HG03025 (cell line): ENCODE measurements around the gene CHAD.
"Not testable (repeated sequence)": the region's sequence is repeated elsewhere in the genome, so short reads cannot be mapped to it uniquely, and the experiment has no call there.

Source experiments
- ATAC-seq: cut with Tn5 transposase; IDR thresholded peaks from one replicate; pipeline ENCODE4 v1.9.1; 2021; ENCODE audit warnings: mild to moderate bottlenecking, moderate library complexity; ENCODE audit not compliant: unreplicated experiment, low FRiP score

CHAD gene

GRCh38 chr17:50475775-50476544 lies 7.3 kb upstream of the CHAD start:
- ATAC-seq = not testable (repeated sequence)

DNA sequence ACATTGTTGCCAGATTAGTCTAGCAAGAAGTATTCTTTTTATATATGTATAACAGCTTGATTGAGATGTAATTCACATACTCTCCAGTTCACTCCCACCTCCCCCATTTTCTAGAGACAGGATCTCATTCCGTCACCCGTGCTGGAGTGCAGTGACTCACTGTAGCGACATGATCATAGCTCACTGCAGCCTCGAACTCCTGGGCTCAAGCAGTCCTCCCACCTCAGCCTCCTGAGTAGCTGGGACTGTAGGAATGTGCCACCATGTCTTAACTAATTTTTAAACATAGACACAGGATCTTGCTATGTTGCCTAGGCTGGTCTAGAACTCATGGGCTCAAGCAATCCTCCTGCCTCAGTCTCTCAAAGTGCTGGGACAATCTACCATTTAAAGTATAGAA lies 6.7 kb upstream of the CHAD start:
- no peak for ATAC-seq

GRCh38 chr17:50474523-50474922 lies 5.8 kb upstream of the CHAD start:
- ATAC-seq = no peak

DNA sequence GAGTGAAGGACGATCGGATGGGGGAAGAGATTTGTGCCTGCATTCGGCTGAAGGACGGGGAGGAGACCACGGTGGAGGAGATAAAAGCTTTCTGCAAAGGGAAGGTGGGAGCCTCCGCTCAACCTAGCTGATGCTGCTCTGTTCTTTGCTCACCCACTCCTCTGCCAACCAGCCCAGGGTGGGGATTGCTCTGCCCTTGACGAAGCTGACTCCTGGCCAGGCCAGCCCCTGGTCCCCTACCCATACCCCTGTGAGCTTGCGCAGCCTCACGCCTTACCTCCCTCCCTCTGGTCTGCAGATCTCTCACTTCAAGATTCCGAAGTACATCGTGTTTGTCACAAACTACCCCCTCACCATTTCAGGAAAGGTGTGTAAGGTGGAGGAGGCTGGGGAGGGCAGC lies 5.2 kb upstream of the CHAD start:
- no peak for ATAC-seq

DNA sequence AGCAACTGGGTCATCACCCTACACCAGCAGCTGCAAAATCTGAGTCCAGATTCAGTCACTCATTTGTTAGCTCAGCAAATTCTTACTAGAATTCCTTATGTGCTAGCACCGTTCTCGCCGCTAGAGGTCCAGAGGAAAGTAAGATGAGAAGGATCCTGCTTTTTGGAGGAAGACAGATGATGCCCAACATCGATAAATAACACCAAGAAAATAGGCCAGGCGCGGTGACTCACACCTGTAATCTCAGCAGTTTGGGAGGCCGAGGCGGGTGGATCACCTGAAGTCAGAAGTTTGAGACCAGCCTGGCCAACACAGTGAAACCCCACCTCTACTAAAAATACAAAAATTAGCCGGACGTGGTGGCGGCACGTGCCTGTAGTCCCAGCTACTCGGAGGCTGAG lies 4.1 kb upstream of the CHAD start:
- ATAC-seq = not testable (repeated sequence)

GRCh38 chr17:50472286-50472685 lies 3.6 kb upstream of the CHAD start:
- no peak for ATAC-seq

DNA sequence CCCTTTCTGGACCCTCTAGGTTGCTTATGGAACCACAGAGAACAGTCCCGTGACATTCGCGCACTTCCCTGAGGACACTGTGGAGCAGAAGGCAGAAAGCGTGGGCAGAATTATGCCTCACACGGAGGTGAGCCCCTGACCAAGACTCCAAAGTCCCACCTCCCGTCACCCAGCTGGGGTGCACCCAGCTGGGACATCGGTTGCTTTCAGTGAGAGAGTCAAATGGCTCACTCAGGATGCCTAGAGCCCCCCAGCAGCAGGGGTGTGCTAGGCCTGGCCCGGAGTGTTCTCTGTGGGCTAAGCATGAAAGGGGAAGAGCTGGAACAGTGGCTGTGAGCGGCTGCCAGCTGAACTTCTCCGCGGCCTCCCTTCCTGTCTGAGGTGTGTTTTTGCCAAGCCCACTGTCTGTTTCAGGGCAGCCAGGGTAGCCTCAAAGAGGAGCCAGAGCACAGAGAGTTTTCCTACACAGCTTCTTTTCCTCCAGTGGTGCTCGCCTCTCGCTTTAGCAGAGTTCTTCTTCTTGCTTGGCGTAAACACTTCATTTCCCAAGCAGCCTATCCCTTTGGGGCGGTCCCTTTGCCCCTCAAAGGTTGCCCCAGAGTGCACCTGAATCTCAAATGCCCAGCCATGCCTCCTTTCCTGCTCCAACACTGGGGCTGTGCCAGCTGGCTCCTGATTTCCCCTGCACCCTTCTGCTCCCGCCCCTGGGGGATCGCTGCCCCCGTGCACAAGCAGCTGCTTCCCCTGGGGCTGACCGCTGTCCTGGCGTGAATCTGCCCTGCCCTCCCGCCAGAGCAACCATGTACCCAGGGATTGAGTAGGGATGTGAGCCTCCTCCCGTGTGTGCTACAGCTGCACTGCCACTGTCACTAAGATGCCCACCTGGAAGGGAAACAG lies 2.6 kb upstream of the CHAD start:
- ATAC-seq = no peak

DNA sequence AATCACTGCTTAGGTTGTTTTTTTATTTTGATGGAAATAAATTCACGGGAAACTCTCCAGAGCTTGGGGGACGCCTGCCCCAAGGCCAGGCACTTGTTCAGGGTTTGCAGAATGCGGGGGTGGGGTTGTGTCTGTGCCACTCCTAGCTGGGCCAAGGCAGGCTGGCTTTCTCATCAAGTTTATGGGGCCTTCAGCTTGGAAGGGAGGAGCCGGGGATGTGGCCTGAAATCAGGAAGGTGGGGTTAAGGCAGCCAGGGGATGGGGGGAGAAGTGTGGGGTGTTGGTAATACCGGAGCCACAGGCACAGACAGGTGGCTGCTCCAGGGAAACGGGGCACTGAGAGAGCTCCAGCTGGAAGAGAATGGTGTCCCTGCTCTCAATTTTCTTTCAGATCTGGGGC lies 1.7 kb upstream of the CHAD start:
- no peak for ATAC-seq

GRCh38 chr17:50469671-50470305 lies 1.1 kb upstream of the CHAD start:
- ATAC-seq = no peak

DNA sequence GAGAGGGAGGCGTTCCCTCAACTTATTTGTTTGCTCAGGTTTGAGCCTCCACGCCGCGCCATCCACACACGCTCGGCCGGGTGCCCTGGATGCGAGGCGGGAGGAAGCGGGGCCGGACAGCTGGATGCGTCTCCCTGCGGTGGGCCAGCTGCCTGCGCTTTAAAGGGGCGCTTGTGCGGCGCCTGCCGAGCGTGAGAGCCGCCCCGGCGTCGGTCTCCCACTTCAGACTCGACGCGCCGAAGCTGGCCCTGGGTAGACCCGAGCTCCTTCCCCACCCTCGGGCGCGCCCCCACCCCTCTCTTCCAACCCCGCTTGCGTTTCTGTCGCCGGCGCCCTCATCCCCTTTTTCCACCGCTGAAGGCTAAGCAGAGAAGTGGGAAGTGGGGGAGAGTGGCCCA lies 527 bp upstream of the CHAD start:
- ATAC-seq = no peak

DNA sequence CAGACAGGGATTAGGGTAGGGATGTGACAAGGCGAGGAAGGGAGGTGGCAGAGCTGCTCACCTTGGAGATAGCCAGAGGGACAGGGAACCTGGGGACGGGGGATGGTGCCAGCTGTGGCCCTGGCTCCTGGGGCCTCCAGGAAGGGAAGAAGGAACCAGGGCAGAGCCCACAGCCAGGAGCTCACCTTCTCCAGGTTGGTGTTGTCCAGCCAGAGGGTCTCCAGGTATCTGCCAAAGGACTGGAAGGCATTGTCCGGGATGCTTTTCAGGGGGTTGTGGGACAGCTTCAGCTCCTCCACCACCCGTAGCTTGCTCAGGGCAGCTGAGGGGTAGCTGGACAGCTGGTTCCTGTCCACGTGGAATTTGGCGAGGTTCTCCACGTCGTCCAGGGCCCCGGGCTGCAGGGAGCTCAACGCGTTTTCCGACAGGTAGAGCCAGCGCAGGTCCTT lies 801 bp downstream of the CHAD start:
- ATAC-seq = no peak

DNA sequence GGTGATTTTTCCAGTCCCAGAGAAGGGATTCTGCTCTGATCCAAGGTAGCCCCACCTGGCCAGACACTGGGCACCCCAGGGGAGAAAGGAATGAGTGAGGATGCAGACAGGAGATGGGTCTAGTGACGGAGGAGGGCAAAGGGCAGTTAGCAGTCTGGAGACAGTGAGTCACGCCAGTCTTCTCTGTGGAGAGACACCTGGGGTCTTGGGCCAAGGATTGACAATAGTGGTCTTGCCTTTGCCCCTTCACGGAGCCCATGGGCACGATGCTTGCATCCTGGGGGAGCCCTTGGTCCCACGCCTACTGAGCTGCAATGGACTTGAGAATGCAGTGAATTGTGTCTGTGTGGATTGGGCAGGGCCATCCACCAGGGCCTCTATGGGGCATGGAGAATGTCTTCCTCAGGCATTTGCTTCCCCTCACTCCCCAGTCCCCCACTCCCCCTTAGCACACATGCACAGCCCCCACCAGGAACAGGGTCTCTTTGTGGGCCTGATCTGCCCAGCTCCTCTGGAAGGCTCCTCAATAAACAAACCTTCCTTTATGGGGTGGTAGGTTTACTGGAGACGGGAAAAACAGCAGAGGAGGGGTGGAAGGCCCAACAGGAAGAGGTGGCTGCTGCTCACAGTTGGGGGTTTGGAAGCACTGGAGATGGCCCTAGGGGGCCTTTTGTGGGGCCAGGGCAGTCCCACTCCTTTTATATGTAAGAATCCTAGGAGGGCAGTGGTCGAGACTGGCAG lies 1.4 kb downstream of the CHAD start:
- no peak for ATAC-seq

DNA sequence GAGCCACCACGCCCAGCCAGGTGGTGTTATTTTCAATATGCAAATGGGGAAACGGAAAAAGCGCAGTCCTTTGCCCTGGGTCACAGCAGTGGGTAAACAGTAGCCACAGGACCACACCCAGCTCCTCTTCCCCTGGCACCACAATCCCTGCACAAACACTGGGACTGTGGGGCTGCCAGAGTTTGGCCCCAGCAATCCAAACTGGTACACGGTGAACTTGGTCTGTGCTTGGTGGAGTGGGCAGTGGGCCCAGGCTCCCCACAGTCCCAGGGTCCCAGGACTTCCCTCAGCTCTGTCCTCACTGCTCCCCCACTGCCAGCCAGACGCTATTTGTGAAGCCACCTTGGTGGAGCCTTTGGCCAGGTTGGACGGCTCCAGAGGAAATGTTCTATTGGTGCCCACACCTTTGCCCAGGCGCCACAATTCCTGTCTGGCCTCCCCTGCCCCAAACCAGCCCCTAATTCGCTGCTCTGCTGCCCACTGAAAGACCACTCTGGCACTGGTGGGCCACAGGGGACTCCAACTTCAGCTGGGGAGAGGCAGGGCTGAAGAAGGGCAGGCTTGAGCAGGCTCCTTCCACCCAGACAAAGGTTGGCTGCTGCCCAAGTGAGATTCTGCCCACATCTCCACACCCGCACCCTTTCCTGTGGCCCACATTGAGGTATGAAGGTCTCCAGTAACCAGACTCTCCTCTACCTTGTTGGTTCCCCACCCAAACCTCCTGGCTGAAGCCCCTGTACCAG lies 2.1 kb downstream of the CHAD start:
- no peak for ATAC-seq

DNA sequence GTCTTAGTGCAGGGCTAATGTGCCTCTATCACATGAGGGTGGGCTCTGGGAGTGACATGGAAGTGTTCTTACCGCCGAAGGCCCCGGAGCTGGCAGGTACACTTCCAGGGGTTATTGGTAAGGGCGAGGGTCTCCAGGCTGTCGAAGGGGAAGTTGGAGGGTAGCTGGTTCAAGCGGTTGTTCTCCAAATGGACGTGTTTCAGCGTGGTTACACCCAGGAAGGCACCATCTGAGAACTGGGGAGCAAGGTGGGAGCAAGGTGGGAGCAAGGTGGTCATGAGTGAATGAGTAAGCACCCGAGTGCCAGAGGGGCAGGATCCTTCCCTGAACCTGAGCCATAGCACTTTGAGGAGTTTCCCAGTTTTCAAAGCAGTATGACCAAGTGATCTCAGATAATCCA lies 3.0 kb downstream of the CHAD start:
- no peak for ATAC-seq

DNA sequence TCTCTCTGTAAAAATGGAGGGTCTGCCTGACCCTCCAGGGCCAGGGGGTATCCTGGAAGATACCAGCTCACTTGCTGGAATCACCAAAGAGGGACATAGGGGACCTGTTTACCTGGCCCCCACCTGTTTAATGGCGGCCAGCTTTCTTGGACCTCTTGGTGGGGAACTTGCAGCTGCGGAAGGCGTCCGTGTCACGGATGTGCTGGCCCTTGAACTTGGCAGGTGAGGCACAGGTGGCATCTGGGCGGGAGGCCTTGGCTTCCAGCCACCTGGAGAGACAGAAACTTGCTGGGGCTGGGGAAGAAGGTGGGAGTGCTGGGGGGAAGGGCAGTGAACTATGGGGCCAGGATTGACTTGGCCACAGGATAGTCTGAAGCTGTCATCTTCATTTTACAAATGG lies 3.5 kb downstream of the CHAD start:
- ATAC-seq = no peak

DNA sequence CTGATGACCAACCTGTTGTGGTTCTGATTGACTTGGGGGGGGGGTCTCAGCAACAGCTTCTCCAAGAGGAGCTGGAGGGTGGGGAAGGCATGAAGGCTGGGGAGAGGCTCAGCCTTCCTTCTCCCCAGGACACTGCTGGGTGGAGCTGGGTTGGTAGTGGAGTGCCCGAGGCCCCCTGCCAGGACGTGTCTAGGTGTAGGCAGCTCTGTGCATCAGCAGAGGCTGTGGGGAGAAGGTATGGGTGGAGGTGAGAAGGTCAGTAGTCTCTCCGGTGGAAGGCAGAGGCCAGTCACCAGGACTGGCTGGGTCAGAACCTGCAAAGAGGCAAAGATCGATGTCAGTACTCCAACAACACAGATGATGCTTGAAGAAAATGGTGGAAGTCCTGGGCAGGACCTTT lies 3.9 kb downstream of the CHAD start:
- no peak for ATAC-seq

- ATAC-seq = no peak
Observed at GRCh38 chr17:50464121-50464520, 4.6 kb downstream of the CHAD start.

DNA sequence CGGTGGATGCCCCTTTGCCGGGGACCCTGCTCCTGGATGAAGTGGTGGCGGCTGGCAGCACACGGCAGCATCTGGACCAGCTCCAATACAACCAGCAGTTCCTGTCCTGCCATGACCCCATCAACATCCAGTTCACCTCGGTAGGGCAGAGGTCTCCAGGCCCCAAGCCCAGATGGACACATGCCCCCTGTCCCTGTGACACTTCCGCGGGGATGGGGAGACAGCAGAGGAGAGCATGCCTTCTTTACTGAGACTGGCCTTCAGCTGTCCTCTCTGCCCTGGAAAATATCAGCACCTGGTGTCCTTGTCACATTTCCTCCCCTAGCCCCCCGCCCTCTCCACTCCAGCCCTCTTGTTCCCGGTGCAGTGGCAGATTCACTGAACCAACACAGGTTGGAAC lies 6.2 kb downstream of the CHAD start:
- ATAC-seq = no peak

DNA sequence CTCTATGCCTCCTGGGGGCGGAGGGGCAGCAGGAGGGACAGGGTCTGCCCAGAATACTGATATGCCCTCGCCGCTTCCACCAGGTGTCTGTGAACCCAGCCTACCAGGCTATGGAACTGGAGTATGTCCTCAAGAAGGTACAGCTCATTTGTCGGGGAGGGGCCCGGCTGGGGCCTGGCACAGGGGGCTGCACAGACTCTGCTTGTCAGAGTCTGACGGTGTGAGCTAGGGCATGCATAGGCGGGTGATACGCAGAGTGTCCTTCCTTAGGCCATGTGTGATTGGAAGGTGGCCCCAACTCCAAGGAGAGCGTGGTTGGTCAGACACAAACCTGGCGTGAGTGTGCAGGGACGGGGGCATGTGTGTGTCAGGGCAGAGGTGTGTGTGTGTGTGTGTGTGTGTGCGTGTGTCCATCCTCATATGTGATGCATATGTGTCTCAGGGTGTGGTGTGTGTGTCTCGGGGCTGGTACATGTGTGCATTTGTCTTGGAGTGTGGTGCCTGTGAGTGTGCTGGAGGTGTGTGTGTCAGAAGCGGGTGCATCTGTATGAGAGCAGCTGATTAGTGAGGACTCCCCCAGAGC lies 7.0 kb downstream of the CHAD start:
- no peak for ATAC-seq
